ENCODE results near the gene L3MBTL2. TPM values are rescaled to one million over a fixed set of nuclear protein-coding genes. Genes with fewer than 3 reads are reported as not detected.

The L3MBTL2 gene
- total RNA-seq, 2 donors from 2014 or later, result 23.0 to 37.3 TPM

GRCh38 chr22:41193829-41194228 is 11.3 kb upstream of the L3MBTL2 start:
- H3K36me3 Mint-ChIP-seq (ENCODE audit: low read depth), result no peaks in the 10 kb centered on the region
- H3K27me3 Mint-ChIP-seq, result no peaks in the 10 kb centered on the region
- peaks cover 8% of the 10 kb centered on the region for H3K4me1 Mint-ChIP-seq
- H3K9me3 Mint-ChIP-seq, result no peaks in the 10 kb centered on the region
- ATAC-seq (replicated peaks), result no peak
- no peak overlapping the region for H3K27ac Mint-ChIP-seq
- no peak overlapping the region for H3K4me3 Mint-ChIP-seq

- H3K36me3 Mint-ChIP-seq (ENCODE audit: low read depth), result no peaks in the 10 kb centered on the region
- ATAC-seq (replicated peaks), result peak; percentile 90
- peak overlapping the region; percentile 95 for H3K4me3 Mint-ChIP-seq
- H3K9me3 Mint-ChIP-seq, result no peaks in the 10 kb centered on the region
- H3K27ac Mint-ChIP-seq, result peak overlapping the region; percentile 81
- peaks cover 8% of the 10 kb centered on the region for H3K4me1 Mint-ChIP-seq
- H3K27me3 Mint-ChIP-seq, result no peaks in the 10 kb centered on the region
Measured at GRCh38 chr22:41197038-41197972, 7.8 kb upstream of the L3MBTL2 start.

- peaks cover 8% of the 10 kb centered on the region for H3K4me1 Mint-ChIP-seq
- H3K36me3 Mint-ChIP-seq (ENCODE audit: low read depth), result no peaks in the 10 kb centered on the region
- H3K27ac Mint-ChIP-seq, result peak overlapping the region; percentile 81
- ATAC-seq (replicated peaks), result peak; percentile 63
- H3K4me3 Mint-ChIP-seq, result peak overlapping the region; percentile 95
- no peaks in the 10 kb centered on the region for H3K27me3 Mint-ChIP-seq
- H3K9me3 Mint-ChIP-seq, result no peaks in the 10 kb centered on the region
Measured at GRCh38 chr22:41198027-41198580, 7.0 kb upstream of the L3MBTL2 start.

- no peaks in the 10 kb centered on the region for H3K9me3 Mint-ChIP-seq
- H3K4me1 Mint-ChIP-seq, result peaks cover 8% of the 10 kb centered on the region
- H3K27ac Mint-ChIP-seq, result no peak overlapping the region
- H3K4me3 Mint-ChIP-seq, result no peak overlapping the region
- no peaks in the 10 kb centered on the region for H3K36me3 Mint-ChIP-seq (ENCODE audit: low read depth)
- ATAC-seq (replicated peaks), result no peak
- H3K27me3 Mint-ChIP-seq, result no peaks in the 10 kb centered on the region
Measured at GRCh38 chr22:41201141-41201540, 4.0 kb upstream of the L3MBTL2 start.

GRCh38 chr22:41203118-41203517 is 2.0 kb upstream of the L3MBTL2 start:
- H3K9me3 Mint-ChIP-seq, result no peaks in the 10 kb centered on the region
- H3K4me1 Mint-ChIP-seq, result peaks cover 3% of the 10 kb centered on the region
- ATAC-seq (replicated peaks), result no peak
- peaks cover 10% of the 10 kb centered on the region for H3K36me3 Mint-ChIP-seq (ENCODE audit: low read depth)
- no peaks in the 10 kb centered on the region for H3K27me3 Mint-ChIP-seq
- no peak overlapping the region for H3K27ac Mint-ChIP-seq
- H3K4me3 Mint-ChIP-seq, result no peak overlapping the region

- Mint-ChIP-seq H3K36me3 (ENCODE audit: low read depth) (peaks cover 19% of the 10 kb centered on the region), H3K27ac (peak overlapping the region; percentile 75), H3K9me3 (no peaks in the 10 kb centered on the region), H3K4me3 (peak overlapping the region; percentile 28), H3K4me1 (no peaks in the 10 kb centered on the region), H3K27me3 (no peaks in the 10 kb centered on the region)
- ATAC-seq (replicated peaks), result no peak
Measured at GRCh38 chr22:41204066-41204465, 1.0 kb upstream of the L3MBTL2 start.

- no peak overlapping the region for H3K27ac Mint-ChIP-seq
- peak overlapping the region; percentile 90 for H3K4me3 Mint-ChIP-seq
- H3K36me3 Mint-ChIP-seq (ENCODE audit: low read depth), result peaks cover 41% of the 10 kb centered on the region
- no peaks in the 10 kb centered on the region for H3K9me3 Mint-ChIP-seq
- H3K4me1 Mint-ChIP-seq, result peaks cover 6% of the 10 kb centered on the region
- no peaks in the 10 kb centered on the region for H3K27me3 Mint-ChIP-seq
- ATAC-seq (replicated peaks), result no peak
Measured at GRCh38 chr22:41206719-41207118, 1.6 kb downstream of the L3MBTL2 start.

- no peak for ATAC-seq (replicated peaks)
- Mint-ChIP-seq H3K4me1 (peaks cover 11% of the 10 kb centered on the region), H3K27me3 (no peaks in the 10 kb centered on the region), H3K36me3 (ENCODE audit: low read depth) (peaks cover 87% of the 10 kb centered on the region), H3K27ac (no peak overlapping the region), H3K4me3 (no peak overlapping the region), H3K9me3 (no peaks in the 10 kb centered on the region)
Measured at GRCh38 chr22:41215409-41215808, 10.3 kb downstream of the L3MBTL2 start.

- peaks cover 11% of the 10 kb centered on the region for H3K4me1 Mint-ChIP-seq
- H3K27me3 Mint-ChIP-seq, result no peaks in the 10 kb centered on the region
- no peaks in the 10 kb centered on the region for H3K9me3 Mint-ChIP-seq
- H3K36me3 Mint-ChIP-seq (ENCODE audit: low read depth), result peaks cover 87% of the 10 kb centered on the region
- no peak overlapping the region for H3K27ac Mint-ChIP-seq
- ATAC-seq (replicated peaks), result no peak
- H3K4me3 Mint-ChIP-seq, result no peak overlapping the region
Measured at GRCh38 chr22:41215926-41216325, 10.8 kb downstream of the L3MBTL2 start.

GRCh38 chr22:41216984-41217383 is 11.9 kb downstream of the L3MBTL2 start:
- ATAC-seq (replicated peaks), result no peak
- peaks cover 11% of the 10 kb centered on the region for H3K4me1 Mint-ChIP-seq
- peak overlapping the region; percentile 86 for H3K27ac Mint-ChIP-seq
- H3K4me3 Mint-ChIP-seq, result peak overlapping the region; percentile 66
- H3K36me3 Mint-ChIP-seq (ENCODE audit: low read depth), result peaks cover 92% of the 10 kb centered on the region
- H3K9me3 Mint-ChIP-seq, result no peaks in the 10 kb centered on the region
- no peaks in the 10 kb centered on the region for H3K27me3 Mint-ChIP-seq

GRCh38 chr22:41217553-41218157 is 12.5 kb downstream of the L3MBTL2 start:
- H3K9me3 Mint-ChIP-seq, result no peaks in the 10 kb centered on the region
- peak overlapping the region; percentile 86 for H3K27ac Mint-ChIP-seq
- H3K4me1 Mint-ChIP-seq, result peaks cover 11% of the 10 kb centered on the region
- ATAC-seq (replicated peaks), result peak; percentile 96
- H3K27me3 Mint-ChIP-seq, result no peaks in the 10 kb centered on the region
- peaks cover 92% of the 10 kb centered on the region for H3K36me3 Mint-ChIP-seq (ENCODE audit: low read depth)
- peak overlapping the region; percentile 66 for H3K4me3 Mint-ChIP-seq

GRCh38 chr22:41222846-41223507 is 17.9 kb downstream of the L3MBTL2 start:
- no peak overlapping the region for H3K4me3 Mint-ChIP-seq
- H3K27me3 Mint-ChIP-seq, result no peaks in the 10 kb centered on the region
- no peak for ATAC-seq (replicated peaks)
- peaks cover 87% of the 10 kb centered on the region for H3K36me3 Mint-ChIP-seq (ENCODE audit: low read depth)
- H3K27ac Mint-ChIP-seq, result no peak overlapping the region
- no peaks in the 10 kb centered on the region for H3K9me3 Mint-ChIP-seq
- H3K4me1 Mint-ChIP-seq, result peaks cover under 1% of the 10 kb centered on the region

GRCh38 chr22:41223535-41223934 is 18.4 kb downstream of the L3MBTL2 start:
- ATAC-seq (replicated peaks), result no peak
- peaks cover 88% of the 10 kb centered on the region for H3K36me3 Mint-ChIP-seq (ENCODE audit: low read depth)
- no peaks in the 10 kb centered on the region for H3K9me3 Mint-ChIP-seq
- no peaks in the 10 kb centered on the region for H3K27me3 Mint-ChIP-seq
- H3K4me3 Mint-ChIP-seq, result no peak overlapping the region
- no peaks in the 10 kb centered on the region for H3K4me1 Mint-ChIP-seq
- no peak overlapping the region for H3K27ac Mint-ChIP-seq

Data from activated T-helper 17 cell treated with anti-CD3 and anti-CD28 coated beads, Interleukin-2, amount 50 U/mL, for 72 hours (primary cell).